ENCODE measurements around the gene RNF10.
"Not testable (repeated sequence)": the region's sequence is repeated elsewhere in the genome, so short reads cannot be mapped to it uniquely, and the experiment has no call there.

RNF10 gene

GRCh38 chr12:120614848-120615247 lies 80.7 kb downstream of the RNF10 start:
- TF ChIP-seq ZFX (IDR thresholded peaks at IDR 0.05; ENCODE audit: borderline replicate concordance), result no peak
- TF ChIP-seq, protein P1, sequence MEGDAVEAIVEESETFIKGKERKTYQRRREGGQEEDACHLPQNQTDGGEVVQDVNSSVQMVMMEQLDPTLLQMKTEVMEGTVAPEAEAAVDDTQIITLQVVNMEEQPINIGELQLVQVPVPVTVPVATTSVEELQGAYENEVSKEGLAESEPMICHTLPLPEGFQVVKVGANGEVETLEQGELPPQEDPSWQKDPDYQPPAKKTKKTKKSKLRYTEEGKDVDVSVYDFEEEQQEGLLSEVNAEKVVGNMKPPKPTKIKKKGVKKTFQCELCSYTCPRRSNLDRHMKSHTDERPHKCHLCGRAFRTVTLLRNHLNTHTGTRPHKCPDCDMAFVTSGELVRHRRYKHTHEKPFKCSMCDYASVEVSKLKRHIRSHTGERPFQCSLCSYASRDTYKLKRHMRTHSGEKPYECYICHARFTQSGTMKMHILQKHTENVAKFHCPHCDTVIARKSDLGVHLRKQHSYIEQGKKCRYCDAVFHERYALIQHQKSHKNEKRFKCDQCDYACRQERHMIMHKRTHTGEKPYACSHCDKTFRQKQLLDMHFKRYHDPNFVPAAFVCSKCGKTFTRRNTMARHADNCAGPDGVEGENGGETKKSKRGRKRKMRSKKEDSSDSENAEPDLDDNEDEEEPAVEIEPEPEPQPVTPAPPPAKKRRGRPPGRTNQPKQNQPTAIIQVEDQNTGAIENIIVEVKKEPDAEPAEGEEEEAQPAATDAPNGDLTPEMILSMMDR (IDR thresholded peaks at IDR 0.05), result no peak
- no peak overlapping the region for H3K27ac ChIP-seq

DNA sequence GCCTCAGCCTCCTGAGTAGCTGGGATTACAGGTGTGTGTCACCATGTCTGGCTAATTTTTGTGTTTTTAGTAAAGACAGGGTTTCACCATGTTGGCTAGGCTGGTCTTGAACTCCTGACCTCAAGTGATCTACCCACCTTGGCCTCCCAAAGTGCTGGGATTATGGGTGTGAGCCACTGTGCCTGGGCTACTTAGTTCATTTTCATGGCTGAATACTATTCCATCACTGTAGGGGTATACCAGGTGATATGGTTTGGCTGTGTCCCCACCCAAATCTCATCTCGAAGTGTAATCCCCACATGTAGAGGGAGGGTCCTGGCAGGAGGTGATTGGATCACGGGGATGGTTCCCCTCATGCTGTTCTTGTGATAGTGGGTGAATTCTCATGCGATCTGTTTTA lies 83.0 kb downstream of the RNF10 start:
- not testable (repeated sequence) for H3K27ac ChIP-seq

- H3K27ac ChIP-seq, result not testable (repeated sequence)
Observed at GRCh38 chr12:120617767-120618166, 83.6 kb downstream of the RNF10 start.

DNA sequence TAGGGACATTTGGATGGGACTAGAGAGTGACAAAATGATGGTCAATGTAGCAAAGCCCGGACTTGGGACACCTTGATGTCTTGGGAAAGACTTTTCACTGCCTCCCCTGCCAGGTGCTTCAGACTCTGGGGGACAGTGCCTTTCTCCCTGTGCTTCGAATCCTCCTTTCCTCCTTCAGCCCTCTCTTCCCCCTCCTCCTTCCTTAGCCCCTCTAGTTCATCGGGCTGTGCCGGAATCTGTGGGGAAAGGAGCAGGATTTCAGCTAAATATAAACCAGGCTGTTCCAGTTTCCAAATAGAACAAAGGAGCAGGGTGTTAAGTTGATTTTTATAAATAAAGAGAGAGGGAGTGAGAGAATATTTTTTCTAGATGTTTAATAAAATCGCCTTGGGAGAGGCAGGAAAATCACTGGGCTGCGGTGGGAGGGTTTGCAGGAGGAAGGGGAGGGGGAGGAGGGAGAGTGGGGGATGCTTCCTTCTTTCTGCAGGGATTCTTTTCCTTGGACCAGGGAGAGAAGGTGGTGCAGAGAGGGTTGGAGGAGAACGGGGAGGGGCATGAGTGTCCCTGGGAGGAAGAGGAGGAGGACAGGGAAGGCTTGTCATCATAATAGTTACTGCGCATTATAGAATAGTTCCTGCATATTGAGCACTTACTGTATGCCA lies 84.9 kb downstream of the RNF10 start:
- TF ChIP-seq, protein P1 (IDR thresholded peaks at IDR 0.05), result no peak
- TF ChIP-seq ZFX (IDR thresholded peaks at IDR 0.05; ENCODE audit: borderline replicate concordance), result no peak
- H3K27ac ChIP-seq, result no peak overlapping the region

DNA sequence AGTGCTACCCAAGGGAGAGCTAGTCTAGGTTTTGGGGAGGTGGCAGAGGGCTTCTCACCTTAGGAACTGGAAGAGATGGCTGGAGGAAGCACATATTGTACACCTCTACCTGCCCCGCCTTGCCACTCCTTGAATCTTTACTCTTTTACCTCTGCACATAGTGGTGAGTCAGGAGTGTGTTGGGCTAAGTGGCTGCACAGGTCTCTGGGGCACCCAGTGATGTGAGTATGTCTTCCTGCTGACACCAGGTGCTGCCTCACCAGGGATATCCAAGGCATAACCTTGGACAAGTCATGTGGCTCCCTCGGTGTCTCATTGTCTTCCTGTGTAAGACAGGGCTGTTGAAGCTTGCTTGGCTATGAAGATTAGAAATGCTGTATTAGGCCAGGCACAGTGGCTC lies 86.5 kb downstream of the RNF10 start:
- no peak for TF ChIP-seq ZFX (IDR thresholded peaks at IDR 0.05; ENCODE audit: borderline replicate concordance)
- TF ChIP-seq, protein P1 (IDR thresholded peaks at IDR 0.05), result no peak
- no peak overlapping the region for H3K27ac ChIP-seq

DNA sequence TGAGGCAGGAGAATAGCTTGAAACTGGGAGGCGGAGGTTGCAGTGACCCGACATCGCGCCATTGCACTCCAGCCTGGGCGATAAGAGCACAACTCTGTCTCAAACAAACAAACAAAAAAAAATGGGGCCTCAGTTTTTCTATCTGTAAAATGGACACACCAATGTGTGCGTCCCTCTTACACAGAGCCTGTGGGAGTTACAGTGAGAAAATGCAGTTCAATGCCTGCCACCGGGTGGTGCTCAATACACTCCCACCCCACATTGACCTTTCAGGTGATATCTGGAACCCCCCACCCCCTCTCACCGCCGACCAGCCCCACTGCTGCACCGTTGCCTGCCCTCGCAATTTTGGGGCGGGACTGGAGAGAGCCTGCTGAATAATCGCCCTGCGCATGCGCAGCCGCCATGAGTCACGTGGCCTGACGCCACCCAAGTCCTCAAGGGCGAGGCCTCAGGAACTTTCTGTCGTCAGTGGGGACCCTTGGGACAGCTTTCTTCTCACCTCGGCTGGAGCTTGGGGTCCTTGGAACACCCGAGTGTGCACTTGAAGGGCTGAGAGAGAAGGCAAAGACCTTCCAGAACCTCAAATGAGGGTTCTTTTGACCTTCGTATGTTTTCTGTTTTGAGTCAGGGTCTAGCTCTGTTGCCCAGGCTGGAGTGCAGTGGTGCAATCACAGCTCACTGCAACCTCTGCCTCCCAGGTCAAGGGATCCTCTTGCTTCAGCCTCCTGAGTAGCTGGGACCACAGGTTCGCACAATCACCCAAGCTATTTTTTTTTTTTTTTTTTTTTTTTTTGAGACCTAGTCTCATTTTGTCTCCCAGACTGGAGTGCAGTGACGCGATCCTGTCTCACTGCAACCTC lies 91.6 kb downstream of the RNF10 start:
- no peak overlapping the region for H3K27ac ChIP-seq
- TF ChIP-seq ZFX (IDR thresholded peaks at IDR 0.05; ENCODE audit: borderline replicate concordance), result no peak
- TF ChIP-seq, protein P1 (IDR thresholded peaks at IDR 0.05), result peak; percentile 43

Data from 22Rv1 (cell line).